Upper lobe of left lung (tissue), 6 donors: ENCODE results near the gene TFAP2C. TPM values are rescaled to one million over a fixed set of nuclear protein-coding genes. Genes with fewer than 3 reads are reported as not detected.

Source experiments
- ATAC-seq, 2 donors: fragments of 200-7000 bp; cut with Tn5 transposase; one replicate each; pipeline ENCODE4 v1.9.1; 2022; ENCODE audit warnings: mild to moderate bottlenecking in 2 of 2, moderate library complexity in 2 of 2; ENCODE audit not compliant: low FRiP score in 2 of 2
- DNase-seq, 2 donors: peaks; one replicate each; pipeline ENCODE4 v3.0.0-alpha.2; 2019 to 2020
- H3K27ac ChIP-seq, 4 donors: fragments of 200-600 bp; sonication (generic); one replicate each; pipeline ENCODE4 v1.5.1; 2016 to 2019
- H3K27me3 ChIP-seq, 4 donors: fragments of 200-600 bp; sonication (generic); one replicate each; pipeline ENCODE4 v1.5.1; 2017 to 2019
- H3K36me3 ChIP-seq, 4 donors: fragments of 200-600 bp; sonication (generic); one replicate each; pipeline ENCODE4 v1.5.1; 2016 to 2019
- H3K4me1 ChIP-seq, 4 donors: fragments of 200-600 bp; sonication (generic); one replicate each; pipeline ENCODE4 v1.5.1; 2018 to 2019
- H3K4me3 ChIP-seq, 4 donors: fragments of 200-600 bp; sonication (generic); one replicate each; pipeline ENCODE4 v1.5.1; 2017 to 2019; ENCODE audit warnings: mild to moderate bottlenecking in 2 of 4, moderate library complexity in 1 of 4
- H3K9me3 ChIP-seq, 4 donors: fragments of 200-600 bp; sonication (generic); one replicate each; pipeline ENCODE4 v1.5.1; 2018 to 2019
- CTCF ChIP-seq, 6 experiments: fragments of 450-650 bp in 4 of 6; fragments of 200-600 bp in 2 of 6; sonication (generic) in 2 of 6; IDR thresholded peaks; one replicate each; pipeline ENCODE4 v1.5.1; 2016 to 2019; ENCODE audit warnings: antibody characterized with exemption in 6 of 6
- EP300 ChIP-seq, 4 donors: sonication (generic); formaldehyde crosslinking; IDR thresholded peaks; one replicate each; pipeline ENCODE4 v1.5.1; 2017; ENCODE audit warnings: antibody characterized with exemption in 4 of 4, control low read depth in 2 of 4
- POLR2A ChIP-seq, 4 donors: fragments of 450-650 bp; IDR thresholded peaks; one replicate each; pipeline ENCODE4 v1.5.1; 2016 to 2017; ENCODE audit warnings: antibody characterized with exemption in 4 of 4, mild to moderate bottlenecking in 2 of 4
- POLR2AphosphoS5 ChIP-seq, 2 donors: sonication (generic); formaldehyde crosslinking; IDR thresholded peaks; one replicate each; pipeline ENCODE4 v1.5.1; 2017; ENCODE audit warnings: antibody characterized with exemption in 2 of 2
- WGBS, 2 donors: methylation state at CpG; one replicate each; pipeline ENCODE4 v1.1.5; 2017 to 2018; 5-methylcytosine and 5-hydroxymethylcytosine counted together
- total RNA-seq, 6 donors: library from RNA; depleted of rRNA in 4 of 6; stranded (reverse); fragments of >200 nt in 4 of 6; gene quantifications; one replicate each; pipeline versions ENCODE4 v1.1.0 to v1.2.1, GENCODE V29; 2016 to 2021
- donor health status: DM: no; HTN: no; CAD: no; lungs with moderate emphysema.
- donor health status: DM: no; HTN: yes; CAD: no; lungs with severe emphysema.

Gene TFAP2C
- total RNA-seq, 6 donors from 2014 or later, result 3.0 to 9.4 (median 5.4) TPM

- ATAC-seq, result no peak
- Histone ChIP-seq H3K4me1 (no peaks in the 10 kb centered on the region), H3K27ac (no peak overlapping the region), H3K4me3 (no peak overlapping the region), H3K9me3 (no peaks in the 10 kb centered on the region), H3K36me3 (no peaks in the 10 kb centered on the region), H3K27me3 (no peaks in the 10 kb centered on the region)
- TF ChIP-seq EP300 (IDR thresholded peaks at IDR 0.05) (no peak), POLR2AphosphoS5 (IDR thresholded peaks at IDR 0.05) (no peak), CTCF (IDR thresholded peaks at IDR 0.05) (no peak), POLR2A (IDR thresholded peaks at IDR 0.05) (no peak)
- DNase-seq, result no peak
- 43 to 50% methylated on average over 7 of the region's 7 CpGs for WGBS, 2 donors
These were observed 41.6 kb upstream of the TFAP2C start for GRCh38 chr20:56587307-56588041.

- H3K4me1 ChIP-seq, result no peaks in the 10 kb centered on the region
- 81 to 83% methylated on average over 3 of the region's 3 CpGs for WGBS, 2 donors
- no peak overlapping the region for H3K27ac ChIP-seq
- no peak overlapping the region for H3K4me3 ChIP-seq
- no peak for ATAC-seq
- TF ChIP-seq POLR2AphosphoS5 (IDR thresholded peaks at IDR 0.05) (no peak), CTCF (IDR thresholded peaks at IDR 0.05) (no peak), POLR2A (IDR thresholded peaks at IDR 0.05) (no peak), EP300 (IDR thresholded peaks at IDR 0.05) (no peak)
- H3K9me3 ChIP-seq, result no peaks in the 10 kb centered on the region
- no peaks in the 10 kb centered on the region for H3K36me3 ChIP-seq
- no peak for DNase-seq
- no peaks in the 10 kb centered on the region for H3K27me3 ChIP-seq
These were observed 40.1 kb upstream of the TFAP2C start for GRCh38 chr20:56588996-56589395.

- Histone ChIP-seq H3K4me1 (no peaks in the 10 kb centered on the region), H3K4me3 (no peak overlapping the region), H3K9me3 (no peaks in the 10 kb centered on the region), H3K27me3 (no peaks in the 10 kb centered on the region), H3K36me3 (no peaks in the 10 kb centered on the region), H3K27ac (no peak overlapping the region)
- WGBS, 2 donors, result 85 to 88% methylated on average over 5 of the region's 5 CpGs
- ATAC-seq (no peak), DNase-seq (no peak)
- TF ChIP-seq CTCF (IDR thresholded peaks at IDR 0.05) (no peak), POLR2AphosphoS5 (IDR thresholded peaks at IDR 0.05) (no peak), POLR2A (IDR thresholded peaks at IDR 0.05) (no peak), EP300 (IDR thresholded peaks at IDR 0.05) (no peak)
These were observed 39.5 kb upstream of the TFAP2C start for GRCh38 chr20:56589633-56590032.

DNA sequence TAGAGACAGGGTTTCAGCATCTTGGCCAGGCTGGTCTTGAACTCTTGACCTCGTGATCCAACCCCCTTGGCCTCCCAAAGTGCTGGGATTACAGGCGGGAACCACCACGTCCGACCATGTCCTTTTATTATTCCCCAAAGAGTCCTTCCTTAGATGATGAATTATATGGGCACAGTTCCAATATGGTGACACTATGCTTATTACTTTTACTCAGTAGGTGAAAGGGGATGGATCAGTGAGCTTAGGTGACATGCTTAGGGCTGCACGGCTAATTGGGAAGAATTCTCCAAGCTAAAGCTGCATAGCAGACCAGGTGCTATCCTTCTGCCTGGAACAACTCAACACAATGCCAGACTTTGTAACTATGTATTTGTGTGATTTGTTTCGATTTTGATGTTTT lies 38.2 kb upstream of the TFAP2C start:
- H3K36me3 ChIP-seq, result no peaks in the 10 kb centered on the region
- TF ChIP-seq EP300 (IDR thresholded peaks at IDR 0.05), result no peak
- no peak for TF ChIP-seq CTCF (IDR thresholded peaks at IDR 0.05)
- TF ChIP-seq POLR2A (IDR thresholded peaks at IDR 0.05), result no peak
- TF ChIP-seq POLR2AphosphoS5 (IDR thresholded peaks at IDR 0.05), result no peak

GRCh38 chr20:56592211-56592610 lies 36.9 kb upstream of the TFAP2C start:
- H3K27ac ChIP-seq, result no peak overlapping the region
- ATAC-seq (no peak), DNase-seq (no peak)
- no peaks in the 10 kb centered on the region for H3K36me3 ChIP-seq
- no peaks in the 10 kb centered on the region for H3K4me1 ChIP-seq
- no peak overlapping the region for H3K4me3 ChIP-seq
- no peaks in the 10 kb centered on the region for H3K9me3 ChIP-seq
- TF ChIP-seq CTCF (IDR thresholded peaks at IDR 0.05), result no peak
- no peak for TF ChIP-seq POLR2A (IDR thresholded peaks at IDR 0.05)
- no peak for TF ChIP-seq EP300 (IDR thresholded peaks at IDR 0.05)
- no peak for TF ChIP-seq POLR2AphosphoS5 (IDR thresholded peaks at IDR 0.05)
- no peaks in the 10 kb centered on the region for H3K27me3 ChIP-seq

More for the DNA sequence above, 38.2 kb upstream of the TFAP2C start:
- H3K27me3 ChIP-seq, result no peaks in the 10 kb centered on the region
- H3K27ac ChIP-seq, result no peak overlapping the region
- H3K9me3 ChIP-seq, result no peaks in the 10 kb centered on the region
- 65 to 67% methylated on average over 6 of the region's 6 CpGs for WGBS, 2 donors
- ATAC-seq (no peak), DNase-seq (no peak)
- H3K4me3 ChIP-seq, result no peak overlapping the region
- H3K4me1 ChIP-seq, result no peaks in the 10 kb centered on the region
